Calu3 (cell line): ENCODE measurements around the gene ERFL. TPM values are rescaled to one million over a fixed set of nuclear protein-coding genes. Genes with fewer than 3 reads are reported as not detected.
A peak's percentile ranks its signal among the peaks of the same experiment; 100 is the strongest.

Experiments used
- BruUV-seq: library from RNA; stranded (reverse); fragments of 400-500 nt; replicated peaks from 2 replicates; lab custom pipeline; 2021; lab: Mats Ljungman, UMichigan
- CTCF ChIA-PET: fragments of 300-600 bp; sonication (Branson Sonifier 250); formaldehyde crosslinking; loops from one replicate; lab custom pipeline; 2022; ENCODE audit warnings: antibody characterized with exemption; lab: Charles Lee
- DNase-seq: peaks from one replicate; pipeline ENCODE4 v3.0.0; 2022
- H3K27ac Mint-ChIP-seq: one replicate; pipeline ENCODE4 v1.8.0; 2022; ENCODE audit warnings: mixed read lengths; ENCODE audit not compliant: unreplicated experiment
- H3K27me3 Mint-ChIP-seq: one replicate; pipeline ENCODE4 v1.8.0; 2022; ENCODE audit warnings: mixed read lengths; ENCODE audit not compliant: unreplicated experiment
- H3K36me3 Mint-ChIP-seq: one replicate; pipeline ENCODE4 v1.8.0; 2022; ENCODE audit warnings: mild to moderate bottlenecking, moderate library complexity, mixed read lengths; ENCODE audit not compliant: insufficient read depth, unreplicated experiment
- H3K4me1 Mint-ChIP-seq: one replicate; pipeline ENCODE4 v1.8.0; 2022; ENCODE audit warnings: mild to moderate bottlenecking, low read depth, mixed read lengths; ENCODE audit not compliant: unreplicated experiment
- H3K4me3 Mint-ChIP-seq: one replicate; pipeline ENCODE4 v1.8.0; 2022; ENCODE audit warnings: mild to moderate bottlenecking, low read depth, moderate library complexity, mixed read lengths; ENCODE audit not compliant: unreplicated experiment
- H3K9me3 Mint-ChIP-seq: one replicate; pipeline ENCODE4 v1.8.0; 2022; ENCODE audit warnings: low read depth, mixed read lengths; ENCODE audit not compliant: unreplicated experiment
- CTCF ChIP-seq: fragments of 200-600 bp; IDR thresholded peaks from one replicate; pipeline ENCODE4 v1.8.0; 2022; ENCODE audit warnings: antibody characterized with exemption; ENCODE audit not compliant: unreplicated experiment
- intact Hi-C: fragments of 100-400 bp; cut with micrococcal nuclease; formaldehyde crosslinking; loops from one replicate; pipeline ENCODE4 v1.10.0; 2022; ENCODE audit not compliant: unreplicated experiment
- total RNA-seq: library from RNA; stranded (reverse); gene quantifications from 2 replicates; pipeline ENCODE4 v1.2.3, GENCODE V29; 2022

Gene ERFL
- total RNA-seq, 1 experiment from 2014 or later: 0.21 TPM

- Mint-ChIP-seq H3K36me3 (peaks cover 10% of the 10 kb centered on the region), H3K9me3 (no peaks in the 10 kb centered on the region), H3K4me3 (no peak overlapping the region), H3K4me1 (peaks cover 20% of the 10 kb centered on the region), H3K27ac (no peak overlapping the region), H3K27me3 (peaks cover 21% of the 10 kb centered on the region)
- no peak for TF ChIP-seq CTCF
- BruUV-seq: no TSS peak
- CTCF ChIA-PET: interaction anchor here (2.1 kb wide), 1 partner anchor 64 kb away, joined by 9 read pairs; no protein-coding TSS in a partner anchor
- intact Hi-C loops: no loop called here
- no peak for DNase-seq
Observed at GRCh38 chr19:41936961-41937360, 8.7 kb upstream of the ERFL start.

GRCh38 chr19:41936416-41936850 lies 8.2 kb upstream of the ERFL start:
- peaks cover 8% of the 10 kb centered on the region for H3K36me3 Mint-ChIP-seq
- CTCF ChIA-PET: interaction anchor here (2.1 kb wide), 1 partner anchor 63 kb away, joined by 9 read pairs; no protein-coding TSS in a partner anchor
- TF ChIP-seq CTCF: no peak
- no TSS peak for BruUV-seq
- intact Hi-C loops: no loop called here
- H3K27me3 Mint-ChIP-seq: peaks cover 16% of the 10 kb centered on the region
- DNase-seq: no peak
- peaks cover 20% of the 10 kb centered on the region for H3K4me1 Mint-ChIP-seq
- H3K4me3 Mint-ChIP-seq: no peak overlapping the region
- H3K27ac Mint-ChIP-seq: no peak overlapping the region
- H3K9me3 Mint-ChIP-seq: no peaks in the 10 kb centered on the region

DNA sequence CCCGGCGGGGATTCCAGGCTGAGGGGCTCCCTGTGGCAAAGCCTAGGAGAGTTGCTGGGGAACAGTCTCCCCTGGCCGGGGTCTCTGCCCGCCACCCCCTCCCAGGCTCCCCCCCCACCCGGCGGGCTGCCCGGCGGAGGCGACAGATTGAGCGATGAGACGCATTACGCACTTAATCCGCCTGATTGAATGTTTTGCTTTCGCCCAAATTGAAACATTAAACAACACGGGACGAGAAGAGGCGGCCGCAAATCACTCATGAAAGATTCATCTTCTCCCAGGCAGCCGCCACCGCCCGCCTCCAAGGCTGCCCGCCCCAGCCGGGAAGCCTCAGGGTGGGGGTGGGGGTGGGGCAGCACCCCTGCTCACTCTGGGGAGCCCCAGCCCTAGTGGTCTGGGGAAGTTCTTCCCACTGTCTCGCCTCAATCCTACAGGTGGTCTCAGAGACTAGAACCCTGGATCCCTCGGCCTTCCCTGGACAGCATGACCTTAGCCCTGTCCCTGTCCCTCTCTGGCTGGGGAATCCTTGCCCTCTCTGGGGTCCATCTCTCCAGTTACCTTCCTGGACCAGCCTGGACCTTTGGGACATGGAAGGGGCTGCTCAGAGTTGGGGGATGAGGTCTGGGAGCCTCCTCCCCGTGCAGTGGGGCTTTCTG lies 7.6 kb upstream of the ERFL start:
- no peak overlapping the region for H3K4me3 Mint-ChIP-seq
- no TSS peak for BruUV-seq
- CTCF ChIA-PET: interaction anchor here (0.6 to 2.1 kb wide), 3 partner anchors 23 to 63 kb away, joined by 3 to 9 read pairs (median 4); partner anchors contain the start of gene RABAC1
- H3K27ac Mint-ChIP-seq: no peak overlapping the region
- no peaks in the 10 kb centered on the region for H3K9me3 Mint-ChIP-seq
- peaks cover 4% of the 10 kb centered on the region for H3K36me3 Mint-ChIP-seq
- no peak for TF ChIP-seq CTCF
- intact Hi-C loops: loop anchor here (2.0 kb wide), 2 partner anchors 49 to 63 kb away; no protein-coding TSS in a partner anchor
- peaks cover 20% of the 10 kb centered on the region for H3K4me1 Mint-ChIP-seq
- DNase-seq: no peak
- peaks cover 10% of the 10 kb centered on the region for H3K27me3 Mint-ChIP-seq

GRCh38 chr19:41934849-41935374 lies 6.7 kb upstream of the ERFL start:
- no TSS peak for BruUV-seq
- intact Hi-C loops: loop anchor here (2.0 kb wide), 2 partner anchors 48 to 62 kb away; no protein-coding TSS in a partner anchor
- Mint-ChIP-seq H3K4me3 (no peak overlapping the region), H3K27me3 (peaks cover under 1% of the 10 kb centered on the region), H3K36me3 (peaks cover 4% of the 10 kb centered on the region), H3K4me1 (peaks cover 20% of the 10 kb centered on the region), H3K27ac (no peak overlapping the region), H3K9me3 (no peaks in the 10 kb centered on the region)
- peak; percentile 86 for TF ChIP-seq CTCF
- CTCF ChIA-PET: interaction anchor here (0.7 kb wide), 2 partner anchors 180 to 423 kb away, joined by 3 read pairs; no protein-coding TSS in a partner anchor
- peak; percentile 88 for DNase-seq
